AG09319 (cell line): ENCODE results near the gene WDR73.
A peak's percentile ranks its signal among the peaks of the same experiment; 100 is the strongest.
"Not testable (repeated sequence)": the region's sequence is repeated elsewhere in the genome, so short reads cannot be mapped to it uniquely, and the experiment has no call there.

Source experiments
- DNase-seq: peaks from one replicate; pipeline ENCODE4 v3.0.0-alpha.2; 2010; ENCODE audit warnings: low read depth; ENCODE audit errors: extremely low read depth
- TF ChIP-seq, protein P1 (sequence below): IDR thresholded peaks from 2 replicates; pipeline ENCODE4 v1.5.1; 2011; ENCODE audit warnings: low read depth, mild to moderate bottlenecking, inconsistent platforms, low read length, moderate library complexity

WDR73 gene

DNA sequence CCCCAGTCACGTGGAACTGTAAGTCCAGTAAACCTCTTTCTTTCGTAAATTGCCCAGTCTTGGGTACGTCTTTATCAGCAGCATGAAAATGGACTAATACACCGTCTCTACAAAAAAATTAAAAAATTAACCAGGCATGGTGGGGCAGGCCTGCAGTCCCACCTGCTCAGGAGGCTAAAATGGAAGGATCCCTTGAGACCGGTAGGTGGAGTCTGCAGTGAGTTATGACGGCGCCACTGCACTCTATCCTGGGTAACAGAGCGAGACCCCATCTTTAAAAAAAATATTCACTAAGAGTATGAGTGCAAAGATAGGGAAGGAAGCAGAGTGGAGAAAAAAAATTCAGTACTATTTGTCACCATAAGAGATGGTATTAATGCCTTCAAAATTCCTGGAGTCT is 36.3 kb upstream of the WDR73 start:
- DNase-seq: no peak
- TF ChIP-seq, protein P1, sequence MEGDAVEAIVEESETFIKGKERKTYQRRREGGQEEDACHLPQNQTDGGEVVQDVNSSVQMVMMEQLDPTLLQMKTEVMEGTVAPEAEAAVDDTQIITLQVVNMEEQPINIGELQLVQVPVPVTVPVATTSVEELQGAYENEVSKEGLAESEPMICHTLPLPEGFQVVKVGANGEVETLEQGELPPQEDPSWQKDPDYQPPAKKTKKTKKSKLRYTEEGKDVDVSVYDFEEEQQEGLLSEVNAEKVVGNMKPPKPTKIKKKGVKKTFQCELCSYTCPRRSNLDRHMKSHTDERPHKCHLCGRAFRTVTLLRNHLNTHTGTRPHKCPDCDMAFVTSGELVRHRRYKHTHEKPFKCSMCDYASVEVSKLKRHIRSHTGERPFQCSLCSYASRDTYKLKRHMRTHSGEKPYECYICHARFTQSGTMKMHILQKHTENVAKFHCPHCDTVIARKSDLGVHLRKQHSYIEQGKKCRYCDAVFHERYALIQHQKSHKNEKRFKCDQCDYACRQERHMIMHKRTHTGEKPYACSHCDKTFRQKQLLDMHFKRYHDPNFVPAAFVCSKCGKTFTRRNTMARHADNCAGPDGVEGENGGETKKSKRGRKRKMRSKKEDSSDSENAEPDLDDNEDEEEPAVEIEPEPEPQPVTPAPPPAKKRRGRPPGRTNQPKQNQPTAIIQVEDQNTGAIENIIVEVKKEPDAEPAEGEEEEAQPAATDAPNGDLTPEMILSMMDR: no peak

DNA sequence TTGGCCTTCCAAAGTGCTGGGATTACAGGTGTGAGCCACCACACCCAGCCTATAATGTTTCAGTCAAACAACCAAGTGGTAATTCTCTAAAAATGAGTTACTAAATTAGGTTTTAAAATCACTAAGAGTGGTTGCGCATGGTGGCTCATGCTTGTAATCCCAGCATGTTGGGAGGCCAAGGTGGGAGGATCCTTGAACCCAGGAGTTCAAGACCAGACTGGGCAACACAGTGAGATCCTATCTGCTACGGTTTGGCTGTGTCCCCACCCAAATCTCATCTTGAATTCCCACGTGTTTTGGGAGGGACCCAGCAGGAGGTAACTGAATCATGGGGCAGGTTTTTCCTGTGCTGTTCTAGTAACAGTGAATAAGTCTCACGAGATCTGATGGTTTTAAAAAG is 35.8 kb upstream of the WDR73 start:
- DNase-seq: no peak
- TF ChIP-seq, protein P1: no peak

DNA sequence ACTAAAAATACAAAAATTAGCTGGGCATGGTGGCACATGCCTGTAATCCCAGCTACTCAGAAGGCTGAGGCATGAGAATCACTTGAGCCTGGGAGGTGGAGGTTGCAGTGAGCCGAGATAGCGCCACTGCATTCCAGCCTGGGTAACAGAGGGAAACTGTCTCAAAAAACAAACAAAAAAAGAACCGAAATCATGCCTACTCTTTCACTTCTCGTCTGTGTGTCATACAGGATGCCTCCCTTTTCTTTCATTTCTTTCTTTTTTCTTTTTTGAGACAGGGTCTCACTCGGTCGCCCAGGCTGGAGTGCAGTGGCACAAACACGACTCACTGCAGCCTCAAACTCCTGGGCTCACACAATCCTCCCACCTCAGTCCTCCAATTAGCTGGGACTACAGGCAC is 32.4 kb upstream of the WDR73 start:
- DNase-seq: not testable (repeated sequence)

DNA sequence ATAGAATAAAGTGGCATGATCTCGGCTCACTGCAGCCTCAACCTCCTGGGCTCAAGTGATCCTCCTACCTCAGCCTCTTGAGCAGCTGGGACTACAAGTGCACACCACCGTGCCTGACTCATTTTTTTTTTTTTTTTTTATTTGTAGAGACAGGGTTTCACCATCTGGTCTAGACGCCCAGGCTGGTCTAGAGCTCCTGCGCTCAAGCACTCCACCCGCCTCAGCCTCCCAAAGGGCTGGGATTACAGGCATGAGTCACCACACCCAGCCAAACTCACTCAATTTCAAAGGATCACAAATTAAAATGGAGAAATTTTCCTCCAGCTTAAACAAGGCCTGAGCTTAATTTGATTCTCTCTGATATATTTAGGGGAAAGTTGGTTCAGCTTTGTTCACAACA is 31.2 kb upstream of the WDR73 start:
- DNase-seq: peak; percentile 81
- TF ChIP-seq, protein P1: no peak

GRCh38 chr15:84684092-84684491 is 30.0 kb upstream of the WDR73 start:
- no peak for DNase-seq
- TF ChIP-seq, protein P1: no peak

GRCh38 chr15:84681831-84682230 is 27.7 kb upstream of the WDR73 start:
- TF ChIP-seq, protein P1: no peak
- no peak for DNase-seq

- TF ChIP-seq, protein P1: no peak
- peak; percentile 65 for DNase-seq
Observed at GRCh38 chr15:84671211-84671610, 17.1 kb upstream of the WDR73 start.

DNA sequence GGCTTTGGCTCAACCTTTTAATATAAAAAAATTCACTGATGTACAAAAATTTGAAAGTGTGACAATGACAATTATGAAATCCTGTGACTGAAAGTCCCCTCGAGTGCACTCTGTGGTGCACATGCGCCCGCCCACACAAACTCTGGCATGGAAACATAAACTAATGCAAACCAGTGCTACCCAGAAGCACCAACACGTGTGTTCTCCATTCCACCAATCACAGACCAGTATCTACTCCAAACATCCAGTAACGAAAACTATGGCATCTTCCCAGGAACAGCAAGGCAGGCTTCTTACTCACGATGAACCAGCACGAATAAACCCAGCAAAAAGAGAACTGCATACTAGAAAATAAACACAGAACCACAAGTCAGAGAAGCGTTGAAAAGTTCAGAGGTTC is 15.6 kb upstream of the WDR73 start:
- DNase-seq: peak; percentile 85
- TF ChIP-seq, protein P1: no peak
